Ishikawa (cell line): ENCODE data around the gene SMARCD3.

Source experiments
- RAD21 ChIP-seq: IDR thresholded peaks from 2 replicates; pipeline ENCODE4 v1.6.1; 2012; ENCODE audit warnings: low read depth
- TF ChIP-seq, protein P1 (sequence below): IDR thresholded peaks from 2 replicates; pipeline ENCODE4 v1.6.1; 2012; ENCODE audit warnings: low read depth, mild to moderate bottlenecking

DNA sequence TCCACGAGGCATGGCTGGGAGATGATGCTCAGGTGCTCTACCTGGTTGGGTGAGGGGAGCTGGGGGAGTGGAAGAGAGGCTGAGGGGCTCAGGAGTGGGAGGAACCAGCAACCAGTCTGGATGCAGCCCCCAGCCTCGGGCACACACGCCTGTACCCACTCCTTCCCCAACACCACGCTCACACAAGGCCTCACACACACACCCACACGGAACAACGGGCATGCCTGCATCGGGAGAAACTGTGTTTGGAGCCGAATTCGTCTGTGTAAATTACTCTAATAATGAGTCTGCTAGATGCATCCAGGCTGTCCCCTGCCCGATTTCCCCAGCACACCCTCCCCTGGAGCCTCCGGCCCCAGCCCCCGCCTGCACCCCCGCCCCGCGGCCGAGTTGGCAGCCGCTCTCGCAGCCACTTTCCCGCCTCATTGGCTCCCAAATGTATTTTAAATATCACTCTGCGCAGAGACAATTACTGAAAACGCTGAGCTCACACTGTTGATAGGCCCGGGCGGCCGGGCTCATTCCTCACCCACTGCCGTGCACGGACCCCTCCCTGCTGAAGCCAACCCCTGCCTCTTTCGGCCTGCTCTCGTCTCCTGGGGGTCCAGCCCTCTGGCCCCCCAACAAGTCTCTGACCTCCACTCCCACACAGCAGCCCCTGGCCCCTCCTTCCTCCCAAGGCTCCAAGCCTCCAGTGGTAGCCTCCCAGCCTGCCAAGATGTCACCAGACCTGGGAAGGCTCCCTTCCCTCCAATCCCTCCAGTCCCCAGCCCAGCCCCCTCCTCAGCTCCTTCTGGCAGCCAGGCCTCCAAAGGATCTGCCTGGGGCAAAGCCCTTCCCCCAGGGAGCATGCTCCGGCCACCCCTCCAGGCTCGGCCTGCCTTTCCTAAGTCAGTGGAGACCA, 49.3 kb downstream of the SMARCD3 start:
- TF ChIP-seq, protein P1, sequence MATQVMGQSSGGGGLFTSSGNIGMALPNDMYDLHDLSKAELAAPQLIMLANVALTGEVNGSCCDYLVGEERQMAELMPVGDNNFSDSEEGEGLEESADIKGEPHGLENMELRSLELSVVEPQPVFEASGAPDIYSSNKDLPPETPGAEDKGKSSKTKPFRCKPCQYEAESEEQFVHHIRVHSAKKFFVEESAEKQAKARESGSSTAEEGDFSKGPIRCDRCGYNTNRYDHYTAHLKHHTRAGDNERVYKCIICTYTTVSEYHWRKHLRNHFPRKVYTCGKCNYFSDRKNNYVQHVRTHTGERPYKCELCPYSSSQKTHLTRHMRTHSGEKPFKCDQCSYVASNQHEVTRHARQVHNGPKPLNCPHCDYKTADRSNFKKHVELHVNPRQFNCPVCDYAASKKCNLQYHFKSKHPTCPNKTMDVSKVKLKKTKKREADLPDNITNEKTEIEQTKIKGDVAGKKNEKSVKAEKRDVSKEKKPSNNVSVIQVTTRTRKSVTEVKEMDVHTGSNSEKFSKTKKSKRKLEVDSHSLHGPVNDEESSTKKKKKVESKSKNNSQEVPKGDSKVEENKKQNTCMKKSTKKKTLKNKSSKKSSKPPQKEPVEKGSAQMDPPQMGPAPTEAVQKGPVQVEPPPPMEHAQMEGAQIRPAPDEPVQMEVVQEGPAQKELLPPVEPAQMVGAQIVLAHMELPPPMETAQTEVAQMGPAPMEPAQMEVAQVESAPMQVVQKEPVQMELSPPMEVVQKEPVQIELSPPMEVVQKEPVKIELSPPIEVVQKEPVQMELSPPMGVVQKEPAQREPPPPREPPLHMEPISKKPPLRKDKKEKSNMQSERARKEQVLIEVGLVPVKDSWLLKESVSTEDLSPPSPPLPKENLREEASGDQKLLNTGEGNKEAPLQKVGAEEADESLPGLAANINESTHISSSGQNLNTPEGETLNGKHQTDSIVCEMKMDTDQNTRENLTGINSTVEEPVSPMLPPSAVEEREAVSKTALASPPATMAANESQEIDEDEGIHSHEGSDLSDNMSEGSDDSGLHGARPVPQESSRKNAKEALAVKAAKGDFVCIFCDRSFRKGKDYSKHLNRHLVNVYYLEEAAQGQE, result no peak
- no peak for TF ChIP-seq RAD21
